ENCODE results near the gene ADAT3.

DNA sequence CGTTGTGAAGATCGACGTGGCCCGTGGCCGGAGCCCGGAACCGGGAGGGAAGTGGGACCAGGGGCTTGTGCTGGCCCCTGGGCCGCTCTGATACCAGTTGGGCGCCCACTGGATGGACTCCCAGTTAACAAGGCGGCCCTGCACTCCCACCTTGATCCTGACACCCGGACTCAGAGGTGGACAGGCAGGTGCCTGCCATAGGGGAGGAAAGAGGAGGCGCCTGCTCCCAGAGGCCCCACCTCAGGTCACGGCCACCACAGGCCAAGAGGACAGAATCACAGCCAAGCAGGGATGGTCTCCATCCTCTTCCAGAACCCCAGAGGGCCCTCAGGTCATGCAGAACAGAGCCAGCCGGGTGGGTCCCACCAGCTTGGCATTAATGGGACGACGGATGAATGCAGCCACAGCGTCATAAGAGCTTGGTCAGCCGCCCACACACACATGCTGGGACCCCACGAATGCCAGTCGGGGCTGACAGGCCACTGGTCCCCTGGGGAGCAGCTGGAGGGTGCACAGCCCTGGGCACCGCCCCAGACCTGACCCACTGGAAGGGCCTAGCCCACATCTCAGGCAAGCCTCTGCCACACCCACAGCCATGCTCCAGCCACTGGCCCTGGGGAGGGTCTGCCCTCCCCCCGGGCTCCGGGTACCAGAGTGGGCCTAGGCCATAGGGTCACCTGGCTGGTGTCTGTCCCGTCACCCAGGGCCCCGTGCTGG lies 32.2 kb upstream of the ADAT3 start:
- TF ChIP-seq POLR2A (IDR thresholded peaks at IDR 0.05): no peak
- TF ChIP-seq, protein P1, sequence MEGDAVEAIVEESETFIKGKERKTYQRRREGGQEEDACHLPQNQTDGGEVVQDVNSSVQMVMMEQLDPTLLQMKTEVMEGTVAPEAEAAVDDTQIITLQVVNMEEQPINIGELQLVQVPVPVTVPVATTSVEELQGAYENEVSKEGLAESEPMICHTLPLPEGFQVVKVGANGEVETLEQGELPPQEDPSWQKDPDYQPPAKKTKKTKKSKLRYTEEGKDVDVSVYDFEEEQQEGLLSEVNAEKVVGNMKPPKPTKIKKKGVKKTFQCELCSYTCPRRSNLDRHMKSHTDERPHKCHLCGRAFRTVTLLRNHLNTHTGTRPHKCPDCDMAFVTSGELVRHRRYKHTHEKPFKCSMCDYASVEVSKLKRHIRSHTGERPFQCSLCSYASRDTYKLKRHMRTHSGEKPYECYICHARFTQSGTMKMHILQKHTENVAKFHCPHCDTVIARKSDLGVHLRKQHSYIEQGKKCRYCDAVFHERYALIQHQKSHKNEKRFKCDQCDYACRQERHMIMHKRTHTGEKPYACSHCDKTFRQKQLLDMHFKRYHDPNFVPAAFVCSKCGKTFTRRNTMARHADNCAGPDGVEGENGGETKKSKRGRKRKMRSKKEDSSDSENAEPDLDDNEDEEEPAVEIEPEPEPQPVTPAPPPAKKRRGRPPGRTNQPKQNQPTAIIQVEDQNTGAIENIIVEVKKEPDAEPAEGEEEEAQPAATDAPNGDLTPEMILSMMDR (IDR thresholded peaks at IDR 0.05 in 4 of 5, conservative IDR thresholded peaks at IDR 0.05 in 1 of 5): no peak
